Stimulated activated CD4-positive, alpha-beta T cell treated with anti-CD3 and anti-CD28 coated beads, Interleukin-4, amount 100 ng/mL, for 24 hours (primary cell): ENCODE results near the gene DUSP5.
"Not testable (repeated sequence)": the region's sequence is repeated elsewhere in the genome, so short reads cannot be mapped to it uniquely, and the experiment has no call there.

Experiments
- DNase-seq: peaks from one replicate; pipeline ENCODE4 v3.0.0-alpha.2; 2020

The DUSP5 gene

DNA sequence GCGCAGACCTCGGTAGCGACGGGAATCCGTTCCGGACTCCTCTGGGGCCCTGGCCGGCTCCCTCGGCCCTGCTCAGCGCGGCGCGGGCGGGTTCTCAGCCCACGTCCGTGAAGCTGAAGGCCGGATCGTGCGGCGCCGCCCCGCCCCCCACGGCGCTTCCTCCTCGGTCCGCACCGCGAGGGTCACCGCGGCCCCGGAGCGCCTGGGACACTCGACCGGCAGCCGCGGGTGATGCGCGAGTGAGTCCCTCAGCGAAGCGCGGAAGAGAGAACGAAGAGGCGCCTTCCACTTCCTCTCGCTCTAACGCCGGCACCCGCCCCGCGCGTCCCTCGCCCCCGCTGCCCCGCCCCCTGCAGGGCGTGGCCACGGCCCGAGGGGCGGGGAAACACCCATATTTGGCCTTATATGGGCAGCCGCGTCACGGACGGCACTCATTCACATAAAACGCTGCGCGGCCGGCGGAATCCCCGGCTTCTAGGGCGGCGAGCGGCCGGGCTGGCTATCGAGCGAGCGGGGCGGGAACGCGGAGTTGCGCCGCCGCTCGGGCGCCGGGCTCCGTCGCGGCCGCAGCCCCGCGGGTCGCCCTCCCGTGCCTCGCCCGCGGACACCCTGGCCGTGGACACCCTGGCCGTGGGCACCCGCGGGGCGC lies at the start of gene DUSP5:
TSS of gene DUSP5 (plus strand) at position 470 of the 649 bp plus-strand sequence. CDS start 215 bp downstream, outside the sequence.
- DNase-seq: peak; percentile 93

GRCh38 chr10:110448682-110449418 lies 48.9 kb upstream of the DUSP5 start:
- no peak for DNase-seq

GRCh38 chr10:110455446-110455845 lies 42.3 kb upstream of the DUSP5 start:
- peak; percentile 30 for DNase-seq

- DNase-seq: no peak
These were observed 41.7 kb upstream of the DUSP5 start for GRCh38 chr10:110456046-110456445.

- no peak for DNase-seq
These were observed 41.1 kb upstream of the DUSP5 start for GRCh38 chr10:110456523-110457091.

DNA sequence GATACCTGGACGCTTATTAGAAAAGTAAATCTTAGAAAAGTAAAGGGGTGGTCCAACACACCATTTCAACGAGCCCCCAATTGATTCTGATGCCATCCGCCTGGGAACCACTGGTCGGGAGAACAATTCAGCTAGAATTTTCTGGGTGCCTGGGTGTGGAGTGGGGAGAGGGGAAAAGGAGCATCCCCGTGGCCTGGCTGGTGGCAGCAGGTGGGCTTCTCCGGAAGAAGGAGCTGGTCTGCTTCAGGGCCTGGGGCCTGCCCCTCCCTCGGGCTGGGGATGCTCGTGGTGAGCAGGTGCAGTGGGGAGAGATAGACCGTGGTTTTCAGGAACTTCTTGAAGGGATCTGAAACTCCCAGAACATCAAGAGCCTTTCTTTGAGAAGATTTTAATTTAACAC lies 39.9 kb upstream of the DUSP5 start:
- no peak for DNase-seq

GRCh38 chr10:110458266-110458920 lies 39.3 kb upstream of the DUSP5 start:
- no peak for DNase-seq

DNA sequence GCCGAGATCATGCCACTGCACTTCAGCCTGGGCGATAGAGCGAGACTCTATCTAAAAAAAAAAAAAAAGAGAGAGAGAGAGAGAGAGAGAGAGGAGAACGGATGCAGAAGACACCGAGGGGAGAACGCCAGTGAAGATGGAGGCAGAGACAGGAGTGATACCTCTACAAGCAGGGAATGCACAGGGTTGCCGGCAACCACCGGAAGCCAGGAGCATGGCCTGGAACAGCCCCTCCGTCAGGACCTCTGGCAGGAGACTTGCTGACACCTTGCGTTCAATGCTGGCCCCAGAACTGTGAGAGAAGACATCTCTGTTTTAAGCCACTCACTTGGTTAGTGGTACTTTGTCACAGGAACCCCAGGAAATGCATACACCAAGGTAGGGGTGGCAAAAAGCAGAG lies 38.1 kb upstream of the DUSP5 start:
- no peak for DNase-seq

DNA sequence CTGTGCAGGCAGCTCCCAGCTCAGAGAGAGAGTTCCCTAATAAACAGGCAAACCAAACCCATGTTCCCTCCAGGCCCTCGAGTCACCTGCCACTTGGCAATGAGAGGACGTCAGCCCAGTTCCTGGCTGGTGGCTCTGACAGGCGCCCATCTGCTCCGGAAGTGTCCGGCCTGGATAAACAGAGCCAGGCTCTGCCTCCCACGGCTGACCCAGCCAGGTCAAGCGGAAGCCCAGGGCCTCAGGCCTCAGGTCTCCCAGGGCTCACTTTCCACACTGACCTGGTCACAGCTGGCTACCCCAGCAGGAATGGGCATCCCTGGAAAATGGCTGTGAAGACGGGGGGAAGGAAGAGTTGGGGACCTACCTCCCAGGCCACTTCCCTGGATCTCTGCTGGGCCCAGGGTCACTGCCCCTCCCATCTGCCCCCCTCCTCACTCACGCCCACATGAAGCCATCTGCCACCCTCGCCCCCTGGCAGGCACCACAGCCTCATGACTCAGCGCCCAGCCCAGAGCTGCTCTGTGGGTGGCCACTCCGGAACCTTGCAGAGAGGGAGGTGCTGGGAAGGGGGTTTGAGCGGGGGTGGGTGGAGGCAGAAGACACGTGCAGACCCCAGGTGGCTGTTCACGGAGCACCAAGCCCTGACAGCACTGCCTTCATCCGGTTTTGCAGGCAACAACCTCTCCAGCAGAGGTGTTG lies 37.4 kb upstream of the DUSP5 start:
- DNase-seq: peak; percentile 31

DNA sequence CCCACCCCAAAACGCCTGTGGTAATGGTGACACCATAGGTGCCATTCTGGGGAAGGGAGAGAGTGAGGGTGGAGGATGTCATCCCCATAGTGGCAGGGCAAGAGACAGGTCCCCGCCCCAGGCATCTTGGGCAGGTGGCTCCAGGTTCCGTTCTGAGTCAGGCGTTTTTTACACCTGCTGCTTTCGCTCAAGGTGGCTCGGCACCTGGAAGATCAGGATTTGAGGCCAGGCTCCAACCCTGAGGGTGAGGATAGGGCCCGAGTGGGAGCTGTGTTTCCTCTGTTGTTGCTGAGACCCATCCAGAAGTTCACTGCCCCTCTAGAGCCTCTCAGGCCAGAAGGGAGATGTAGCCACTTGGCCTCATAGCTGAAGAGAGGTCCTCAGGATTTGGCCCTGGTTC lies 36.6 kb upstream of the DUSP5 start:
- no peak for DNase-seq

- no peak for DNase-seq
These were observed 36.2 kb upstream of the DUSP5 start for GRCh38 chr10:110461530-110461929.

DNA sequence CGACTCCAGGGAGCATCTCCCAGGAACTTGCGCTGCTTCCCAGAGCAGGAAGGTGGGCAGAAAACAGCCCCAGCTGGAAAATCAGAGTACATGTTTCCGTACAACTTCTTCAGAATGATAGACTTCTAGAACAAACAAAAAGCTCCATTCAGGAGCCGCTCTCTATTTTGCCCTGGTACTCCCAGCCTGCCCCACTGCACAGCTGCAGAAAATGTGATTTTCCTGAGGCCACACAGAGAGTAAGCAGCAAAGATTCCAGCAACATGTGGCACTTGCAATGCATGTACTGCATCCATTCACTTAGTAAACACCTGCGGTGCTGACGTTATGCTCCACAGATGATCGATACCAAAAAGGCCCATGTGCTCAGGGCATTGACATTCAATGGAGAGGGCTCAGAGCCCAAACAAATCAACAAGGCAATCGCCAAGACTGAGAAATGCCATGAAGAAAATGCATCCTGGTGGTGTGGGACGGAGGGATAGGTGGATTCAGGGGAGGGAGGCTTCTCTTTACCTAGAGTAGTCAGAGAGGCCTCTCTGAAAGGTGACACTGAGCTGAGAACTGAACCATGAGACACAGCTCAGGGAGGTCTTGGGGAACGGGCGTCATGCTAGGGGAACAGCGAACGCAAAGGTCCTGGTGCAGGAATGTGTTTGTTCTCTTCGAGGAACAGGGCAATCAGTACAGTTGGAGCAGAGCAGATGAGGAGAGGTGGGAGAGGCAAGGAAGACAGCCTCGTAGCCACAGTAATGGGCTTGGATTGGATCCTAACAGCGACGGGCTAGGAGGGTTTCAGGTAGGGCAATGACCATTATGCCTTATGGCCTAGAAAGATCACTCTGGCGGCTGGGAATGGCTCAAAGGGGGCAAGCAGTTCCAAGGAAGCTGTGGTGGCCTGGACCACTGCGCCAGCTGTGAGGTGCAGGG lies 35.3 kb upstream of the DUSP5 start:
- no peak for DNase-seq

DNA sequence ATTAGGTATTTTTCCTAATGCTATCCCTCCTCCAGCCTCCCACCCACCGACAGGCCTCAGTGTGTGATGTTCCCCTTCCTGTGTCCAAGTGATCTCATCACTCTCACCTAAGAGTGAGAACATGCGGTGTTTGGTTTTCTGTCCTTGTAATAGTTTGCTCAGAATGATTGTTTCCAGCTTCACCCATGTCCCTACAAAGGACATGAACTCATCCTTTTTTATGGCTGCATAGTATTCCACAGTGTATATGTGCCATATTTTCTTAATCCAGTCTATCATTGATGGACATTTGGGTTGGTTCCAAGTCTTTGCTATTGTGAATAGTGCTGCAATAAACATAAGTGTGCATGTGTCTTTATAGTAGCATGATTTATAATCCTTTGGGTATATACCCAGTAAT lies 29.4 kb upstream of the DUSP5 start:
- DNase-seq: not testable (repeated sequence)

DNA sequence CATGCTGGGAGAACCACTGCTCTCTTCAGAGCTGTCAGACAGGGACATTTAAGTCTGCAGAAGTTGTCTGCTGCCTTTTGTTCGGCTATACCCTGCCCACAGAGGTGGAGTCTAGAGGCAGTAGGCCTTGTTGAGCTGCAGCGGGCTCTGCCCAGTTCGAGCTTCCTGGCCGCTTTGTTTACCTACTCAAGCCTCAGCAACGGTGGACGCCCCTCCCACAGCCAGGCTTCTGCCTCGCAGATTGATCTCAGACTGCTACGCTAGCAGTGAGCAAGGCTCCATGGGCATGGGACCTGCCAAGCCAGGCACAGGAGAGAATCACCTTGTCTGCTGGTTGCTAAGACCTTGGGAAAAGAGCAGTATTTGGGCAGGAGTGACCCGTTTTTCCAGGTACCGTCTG lies 27.2 kb upstream of the DUSP5 start:
- DNase-seq: not testable (repeated sequence)

DNA sequence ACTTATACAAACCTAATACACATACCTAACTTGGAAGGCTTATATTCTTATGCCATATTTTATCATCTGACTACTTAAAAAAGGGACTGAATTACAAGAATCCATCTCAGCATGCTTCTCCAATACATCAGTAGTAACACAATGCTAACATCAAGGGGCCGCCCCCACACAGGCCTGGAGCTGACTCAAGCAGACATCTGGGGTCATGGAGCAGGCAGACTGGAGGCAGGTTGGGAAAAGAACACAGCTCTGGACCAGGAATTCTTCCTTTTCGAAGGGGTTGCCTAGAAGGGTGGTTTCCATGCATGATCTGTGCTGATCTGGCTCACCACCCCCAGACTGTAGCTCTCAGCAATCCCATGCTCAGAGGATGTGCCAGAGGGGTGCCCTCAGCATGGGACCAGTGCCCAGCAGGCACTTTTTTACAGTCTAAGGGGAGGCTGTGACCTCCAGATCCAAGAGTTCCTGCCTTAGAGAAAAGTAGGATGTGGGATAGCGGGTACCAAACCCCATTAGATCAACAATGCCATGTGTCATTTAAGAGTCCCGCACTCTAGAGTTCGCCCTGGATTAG lies 26.1 kb upstream of the DUSP5 start:
- no peak for DNase-seq

GRCh38 chr10:110474017-110474416 lies 23.7 kb upstream of the DUSP5 start:
- no peak for DNase-seq

DNA sequence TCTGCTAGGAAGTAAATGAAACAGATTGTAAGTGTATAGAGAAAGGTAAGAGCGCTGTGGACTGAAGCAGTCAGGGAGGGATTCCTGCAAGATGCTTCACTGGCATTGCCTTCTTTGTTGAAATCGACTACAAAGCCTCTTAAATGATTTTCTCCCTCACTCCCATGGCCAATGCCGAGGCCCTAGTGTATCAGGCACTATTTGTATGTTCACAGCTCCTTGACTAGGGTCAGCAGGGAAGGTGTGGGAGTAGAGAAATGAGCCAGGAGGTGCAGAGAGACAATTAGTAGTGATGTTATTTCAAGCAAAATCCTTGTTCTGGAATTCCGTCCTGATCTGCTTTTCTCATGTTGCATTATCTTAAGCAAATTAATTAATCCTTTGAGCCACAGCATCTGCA lies 22.9 kb upstream of the DUSP5 start:
- DNase-seq: no peak

- no peak for DNase-seq
These were observed 21.8 kb upstream of the DUSP5 start for GRCh38 chr10:110475722-110476515.

GRCh38 chr10:110479710-110480109 lies 18.0 kb upstream of the DUSP5 start:
- no peak for DNase-seq

GRCh38 chr10:110480387-110480786 lies 17.3 kb upstream of the DUSP5 start:
- DNase-seq: no peak

DNA sequence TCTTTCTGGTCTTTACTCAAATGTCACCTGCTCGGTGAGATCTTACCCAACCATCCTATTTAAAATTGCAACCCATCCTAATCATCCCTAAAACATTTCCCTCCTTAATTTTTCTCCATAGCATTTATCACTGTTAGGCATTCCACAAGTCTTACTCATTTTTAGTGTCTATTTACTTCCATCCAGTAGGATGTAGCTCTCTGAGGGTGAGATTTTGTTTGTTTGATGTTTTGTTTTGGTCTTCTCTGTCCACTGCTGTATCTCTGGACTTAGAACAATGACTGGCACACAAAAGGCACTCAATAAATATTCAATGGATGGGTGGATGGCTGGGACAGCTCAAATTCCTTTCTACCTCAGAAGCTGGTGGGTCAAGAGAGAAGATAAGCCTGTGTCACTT lies 15.8 kb upstream of the DUSP5 start:
- no peak for DNase-seq
